Stimulated activated CD4-positive, alpha-beta T cell treated with anti-CD3 and anti-CD28 coated beads, Interleukin-1b, Interleukin-23, amount 100 ng/mL, for 1 hour (primary cell): ENCODE results near the gene SLC23A3.
"Not testable (repeated sequence)": the region's sequence is repeated elsewhere in the genome, so short reads cannot be mapped to it uniquely, and the experiment has no call there.

Source experiments
- DNase-seq, 2 donors: peaks; one replicate each; pipeline ENCODE4 v3.0.0-alpha.2; 2020; ENCODE audit warnings: low read depth in 2 of 2

SLC23A3 gene

DNA sequence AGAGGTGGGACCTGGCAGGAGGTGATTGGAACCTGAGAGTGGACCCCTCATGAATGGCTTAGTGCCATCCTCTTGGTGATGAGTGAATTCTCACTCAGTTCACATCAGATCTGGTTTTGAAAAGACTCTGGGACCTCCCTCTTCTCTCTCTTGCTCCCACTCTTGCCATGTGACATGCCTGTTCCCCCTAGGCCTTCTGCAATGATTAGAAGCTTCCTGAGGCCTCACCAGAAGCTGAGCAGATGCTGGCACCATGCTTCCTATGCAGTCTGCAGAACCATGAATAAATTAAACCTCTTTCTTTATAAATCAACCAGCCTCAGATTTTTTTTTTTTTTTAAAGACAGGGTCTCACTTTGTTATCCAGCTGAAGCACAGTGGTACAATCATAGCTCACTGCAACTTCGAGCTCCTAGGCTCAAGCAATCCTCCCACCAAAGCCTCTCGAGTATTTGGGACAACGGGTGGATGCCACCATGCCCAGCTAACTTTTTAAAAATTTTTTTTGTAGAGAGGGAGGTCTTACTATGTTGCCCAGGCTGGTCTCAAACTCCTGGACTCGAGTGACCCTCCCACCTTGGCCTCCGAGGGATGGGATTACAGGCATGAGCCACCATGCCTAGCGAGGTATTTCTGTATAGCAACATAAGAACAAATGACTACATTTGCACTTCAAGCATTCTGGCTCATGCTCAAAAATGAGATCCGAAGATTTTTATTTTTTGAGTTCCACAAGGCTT, 34.8 kb upstream of the SLC23A3 start:
- no peak for DNase-seq

DNA sequence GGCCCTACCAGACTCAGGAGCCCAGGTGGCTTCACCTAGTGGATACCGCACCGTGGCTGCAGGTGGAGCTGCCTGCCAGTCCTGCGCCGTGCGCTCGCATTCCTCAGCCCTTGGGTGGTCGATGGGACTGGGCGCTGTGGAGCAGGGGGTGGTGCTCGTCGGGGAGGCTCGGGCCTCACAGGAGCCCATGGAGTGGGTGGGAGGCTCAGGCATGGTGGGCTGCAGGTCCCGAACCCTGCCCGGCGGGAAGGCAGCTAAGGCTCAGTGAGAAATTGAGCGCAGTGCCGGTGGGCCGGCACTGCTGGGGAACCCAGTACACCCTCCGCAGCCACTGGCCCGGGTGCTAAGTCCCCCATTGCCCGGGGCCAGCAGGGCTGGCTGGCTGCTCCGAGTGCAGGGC, 31.5 kb upstream of the SLC23A3 start:
- not testable (repeated sequence) for DNase-seq

DNA sequence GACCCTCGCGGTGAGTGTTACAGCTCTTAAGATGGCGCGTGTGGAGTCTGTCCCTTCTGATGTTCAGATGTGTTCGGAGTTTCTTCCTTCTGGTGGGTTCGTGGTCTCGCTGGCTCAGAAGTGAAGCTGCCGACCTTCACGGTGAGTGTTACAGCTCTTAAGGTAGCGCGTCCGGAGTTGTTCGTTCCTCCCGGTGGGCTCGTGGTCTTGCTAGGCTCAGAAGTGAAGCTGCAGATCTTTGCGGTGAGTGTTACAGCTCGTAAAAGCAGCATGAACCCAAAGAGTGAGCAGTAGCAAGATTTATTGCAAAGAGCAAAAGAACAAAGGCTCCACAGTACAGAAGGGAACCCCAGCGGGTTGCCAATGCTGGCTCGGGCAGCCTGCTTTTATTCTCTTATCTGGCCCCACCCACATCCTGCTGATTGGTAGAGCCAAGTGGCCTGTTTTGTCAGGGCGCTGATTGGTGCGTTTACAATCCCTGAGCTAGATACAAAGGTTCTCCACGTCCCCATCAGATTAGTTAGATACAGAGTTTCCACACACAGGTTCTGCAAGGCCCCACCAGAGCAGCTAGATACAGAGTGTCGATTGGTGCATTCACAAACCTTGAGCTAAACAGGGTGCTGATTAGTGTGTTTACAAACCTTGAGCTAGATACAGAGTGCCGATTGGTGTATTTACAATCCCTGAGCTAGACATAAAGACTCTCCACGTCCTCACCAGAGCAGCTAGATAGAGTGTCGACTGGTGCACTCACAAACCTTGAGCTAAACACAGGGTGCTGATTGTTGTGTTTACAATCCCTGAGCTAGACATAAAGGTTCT, 30.9 kb upstream of the SLC23A3 start:
- not testable (repeated sequence) for DNase-seq

DNA sequence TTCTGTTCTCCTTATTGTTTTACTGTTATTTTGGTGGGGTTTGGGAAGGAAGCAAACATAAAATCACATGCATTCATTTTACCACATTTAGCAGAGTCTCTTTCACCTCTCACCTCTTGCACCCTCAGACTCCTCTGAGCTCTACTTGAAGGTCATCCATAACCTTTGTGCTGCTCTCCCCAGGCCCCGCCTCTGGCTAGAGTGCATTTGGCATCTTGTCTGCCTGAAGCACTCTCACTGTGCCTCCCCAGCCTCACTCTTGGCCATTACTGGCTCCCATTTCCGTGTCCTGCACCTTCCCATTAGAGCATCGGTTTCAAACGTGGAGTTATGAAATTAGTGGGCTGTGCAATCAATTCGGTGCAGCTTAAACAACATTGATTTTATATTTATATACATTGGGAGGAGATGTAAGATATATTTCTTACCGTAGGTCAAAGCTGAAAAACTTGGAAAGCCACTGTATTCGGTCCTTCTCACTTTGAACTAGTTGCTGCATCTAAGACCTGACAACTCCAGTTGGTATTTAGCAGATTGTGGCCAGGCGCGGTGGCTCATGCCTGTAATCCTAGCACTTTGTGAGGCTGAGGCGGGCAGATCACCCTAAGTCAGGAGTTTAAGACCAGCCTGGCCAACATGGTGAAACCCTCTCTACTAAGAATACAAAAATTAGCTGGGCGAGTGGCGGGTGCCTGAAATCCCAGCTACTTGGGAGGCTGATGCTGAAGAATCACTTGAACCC, 29.8 kb upstream of the SLC23A3 start:
- DNase-seq: no peak

DNA sequence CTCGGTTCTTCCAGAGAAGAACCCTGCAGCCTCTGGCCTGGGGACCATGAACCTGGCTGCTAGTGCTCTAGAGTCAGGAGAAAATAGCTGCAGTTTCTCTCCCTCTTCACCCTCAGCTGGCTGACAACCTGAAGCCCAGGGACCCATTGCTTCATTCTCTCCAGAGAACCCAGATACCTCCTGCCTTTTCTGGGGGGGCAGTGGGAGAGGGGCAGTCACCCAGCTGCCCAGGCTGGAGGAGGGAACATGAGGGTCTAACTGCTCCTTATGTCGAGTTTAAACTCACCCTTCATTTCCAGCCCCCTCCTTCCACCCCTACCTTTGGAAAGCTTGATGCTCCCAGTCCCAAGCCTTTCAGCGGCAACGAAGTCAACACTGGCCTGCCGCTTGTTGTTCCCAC, 29.1 kb upstream of the SLC23A3 start:
- no peak for DNase-seq

DNA sequence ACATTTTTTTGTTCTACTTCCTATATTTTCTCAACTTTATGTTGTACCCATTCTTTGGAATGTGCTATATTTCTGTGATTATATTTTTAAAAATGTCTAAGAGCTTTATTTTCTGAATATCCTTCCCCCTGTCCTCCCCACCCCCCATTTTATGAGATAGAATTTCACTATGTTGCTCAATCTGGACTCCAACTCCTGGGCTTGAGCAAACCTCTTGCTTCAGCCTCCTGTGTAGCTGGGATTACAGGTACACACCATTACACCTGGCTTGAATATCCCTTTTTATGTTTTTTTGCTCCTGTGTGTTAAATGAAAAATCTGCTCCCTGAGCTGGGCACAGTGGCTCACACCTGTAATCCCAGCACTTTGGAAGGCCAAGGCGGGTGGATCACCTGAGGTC, 27.6 kb upstream of the SLC23A3 start:
- DNase-seq: no peak

DNA sequence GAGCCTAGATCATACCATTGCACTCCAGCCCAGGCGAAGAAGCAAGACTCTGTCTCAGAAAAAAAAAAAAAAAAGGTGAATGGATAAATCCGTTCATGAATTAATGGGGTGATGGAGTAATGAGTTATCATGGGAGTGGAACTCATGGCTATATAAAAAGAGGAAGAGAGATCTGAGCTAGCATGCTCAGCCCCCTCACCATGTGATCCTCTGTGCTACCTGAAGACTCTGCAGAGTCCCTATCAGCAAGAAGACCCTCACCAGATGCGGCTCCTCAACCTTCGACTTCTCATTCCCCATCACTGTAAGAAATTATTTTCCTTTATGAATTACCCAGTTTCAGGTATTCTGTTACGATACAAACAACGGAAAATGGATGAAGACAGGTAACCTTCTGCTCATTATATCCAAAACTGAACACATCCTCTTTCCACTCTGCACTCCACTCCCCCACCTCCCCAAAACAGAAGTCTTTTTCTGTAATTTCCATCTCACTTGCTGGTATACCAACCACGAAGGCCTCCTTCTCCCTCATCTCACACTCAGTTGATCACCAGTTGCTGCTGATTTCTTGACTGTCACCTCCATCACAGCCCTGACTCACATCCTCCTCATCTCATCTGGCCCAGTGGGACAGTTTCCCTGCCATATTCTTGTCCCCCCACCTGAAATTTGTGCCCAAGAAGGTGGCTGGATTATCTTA, 17.1 kb upstream of the SLC23A3 start:
- no peak for DNase-seq

DNA sequence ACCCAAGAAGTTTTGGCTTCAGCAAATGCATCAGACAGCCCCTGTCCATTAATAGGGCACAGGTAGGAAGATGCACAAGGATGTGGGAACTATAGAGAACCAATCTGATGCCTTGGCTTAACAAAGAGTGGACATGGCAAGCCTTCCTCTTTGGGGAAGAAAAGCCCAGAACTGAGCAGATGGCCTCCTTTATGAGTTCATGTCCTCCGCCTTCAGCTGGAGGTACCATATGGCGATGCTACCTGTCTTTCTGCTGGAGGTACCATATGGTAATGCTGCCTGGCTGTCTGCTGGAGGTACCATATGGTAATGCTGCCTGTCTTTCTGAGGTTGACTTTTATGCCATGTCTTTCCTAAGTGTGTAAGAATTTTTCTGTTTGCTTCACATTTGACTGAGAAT, 14.3 kb upstream of the SLC23A3 start:
- no peak for DNase-seq

DNA sequence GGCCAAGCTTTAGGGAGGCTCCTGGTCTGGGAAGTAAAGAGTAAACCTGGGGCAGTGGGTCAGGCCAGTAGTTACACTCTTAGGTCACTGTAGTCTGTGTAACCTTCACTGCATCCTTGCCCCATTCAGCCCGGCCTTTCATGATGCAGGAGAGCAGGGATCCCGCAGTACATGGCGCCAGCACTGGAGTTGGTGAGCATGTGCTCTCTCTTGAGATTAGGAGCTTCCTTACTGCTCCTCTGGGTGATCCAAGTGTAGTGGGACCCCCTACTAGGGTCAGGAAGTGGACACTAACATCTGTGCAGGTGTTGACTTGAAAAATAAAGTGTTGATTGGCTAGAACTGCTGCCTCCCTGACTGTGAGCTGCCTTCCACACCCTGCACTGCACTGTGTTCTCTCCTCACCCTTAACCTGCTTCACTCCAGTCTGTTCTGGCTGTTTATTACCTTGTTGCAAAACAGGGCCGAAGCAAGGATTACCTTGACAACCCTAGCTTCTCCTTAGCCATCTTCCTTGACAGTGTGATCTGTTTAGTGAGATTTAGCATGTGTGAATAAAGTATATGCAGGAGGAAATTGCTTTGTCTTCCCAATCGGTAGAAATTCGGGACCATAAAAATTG, 13.4 kb upstream of the SLC23A3 start:
- DNase-seq: no peak

DNA sequence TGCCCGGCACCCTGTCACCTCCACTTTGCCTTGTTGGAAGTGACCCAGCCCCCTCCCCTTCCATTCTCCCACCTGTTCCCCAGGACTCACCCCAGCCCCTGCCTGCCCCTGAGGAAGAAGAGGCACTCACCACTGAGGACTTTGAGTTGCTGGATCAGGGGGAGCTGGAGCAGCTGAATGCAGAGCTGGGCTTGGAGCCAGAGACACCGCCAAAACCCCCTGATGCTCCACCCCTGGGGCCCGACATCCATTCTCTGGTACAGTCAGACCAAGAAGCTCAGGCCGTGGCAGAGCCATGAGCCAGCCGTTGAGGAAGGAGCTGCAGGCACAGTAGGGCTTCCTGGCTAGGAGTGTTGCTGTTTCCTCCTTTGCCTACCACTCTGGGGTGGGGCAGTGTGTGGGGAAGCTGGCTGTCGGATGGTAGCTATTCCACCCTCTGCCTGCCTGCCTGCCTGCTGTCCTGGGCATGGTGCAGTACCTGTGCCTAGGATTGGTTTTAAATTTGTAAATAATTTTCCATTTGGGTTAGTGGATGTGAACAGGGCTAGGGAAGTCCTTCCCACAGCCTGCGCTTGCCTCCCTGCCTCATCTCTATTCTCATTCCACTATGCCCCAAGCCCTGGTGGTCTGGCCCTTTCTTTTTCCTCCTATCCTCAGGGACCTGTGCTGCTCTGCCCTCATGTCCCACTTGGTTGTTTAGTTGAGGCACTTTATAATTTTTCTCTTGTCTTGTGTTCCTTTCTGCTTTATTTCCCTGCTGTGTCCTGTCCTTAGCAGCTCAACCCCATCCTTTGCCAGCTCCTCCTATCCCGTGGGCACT, 12.7 kb upstream of the SLC23A3 start:
- DNase-seq: no peak

DNA sequence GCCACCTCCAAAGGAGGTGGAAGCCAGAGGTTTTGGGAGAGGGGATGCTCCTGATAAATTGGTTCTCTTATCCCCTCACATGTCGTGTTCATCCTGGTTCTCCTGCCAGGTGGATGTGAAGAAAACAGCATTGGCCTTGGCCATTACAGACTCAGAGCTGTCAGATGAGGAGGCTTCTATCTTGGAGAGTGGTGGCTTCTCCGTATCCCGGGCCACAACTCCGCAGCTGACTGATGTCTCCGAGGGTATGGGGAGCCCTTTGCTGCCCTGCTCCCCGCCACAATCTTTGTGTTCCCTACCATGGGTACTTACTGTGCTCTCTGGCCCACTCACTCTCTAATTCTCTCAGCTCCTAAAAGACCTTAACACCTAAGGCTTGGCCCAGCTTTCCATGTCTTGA, 11.7 kb upstream of the SLC23A3 start:
- no peak for DNase-seq

DNA sequence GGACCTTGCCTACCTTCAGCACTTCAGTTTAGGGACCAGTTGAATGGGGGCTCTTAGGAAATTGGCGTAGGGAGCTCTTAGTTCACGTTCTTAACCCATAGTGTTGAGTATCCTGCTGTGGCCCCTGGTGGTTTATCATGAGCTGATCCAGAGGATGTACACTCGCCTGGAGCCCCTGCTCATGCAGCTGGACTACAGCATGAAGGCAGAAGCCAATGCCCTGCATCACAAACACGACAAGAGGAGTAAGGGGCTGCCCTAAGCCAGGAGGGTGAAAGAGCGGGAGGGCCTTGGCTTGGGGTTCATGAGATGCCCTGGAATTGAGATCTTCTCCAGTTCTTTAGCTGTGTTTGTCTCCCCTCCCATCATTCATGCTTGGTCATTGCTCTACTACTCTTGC, 11.1 kb upstream of the SLC23A3 start:
- DNase-seq: no peak

DNA sequence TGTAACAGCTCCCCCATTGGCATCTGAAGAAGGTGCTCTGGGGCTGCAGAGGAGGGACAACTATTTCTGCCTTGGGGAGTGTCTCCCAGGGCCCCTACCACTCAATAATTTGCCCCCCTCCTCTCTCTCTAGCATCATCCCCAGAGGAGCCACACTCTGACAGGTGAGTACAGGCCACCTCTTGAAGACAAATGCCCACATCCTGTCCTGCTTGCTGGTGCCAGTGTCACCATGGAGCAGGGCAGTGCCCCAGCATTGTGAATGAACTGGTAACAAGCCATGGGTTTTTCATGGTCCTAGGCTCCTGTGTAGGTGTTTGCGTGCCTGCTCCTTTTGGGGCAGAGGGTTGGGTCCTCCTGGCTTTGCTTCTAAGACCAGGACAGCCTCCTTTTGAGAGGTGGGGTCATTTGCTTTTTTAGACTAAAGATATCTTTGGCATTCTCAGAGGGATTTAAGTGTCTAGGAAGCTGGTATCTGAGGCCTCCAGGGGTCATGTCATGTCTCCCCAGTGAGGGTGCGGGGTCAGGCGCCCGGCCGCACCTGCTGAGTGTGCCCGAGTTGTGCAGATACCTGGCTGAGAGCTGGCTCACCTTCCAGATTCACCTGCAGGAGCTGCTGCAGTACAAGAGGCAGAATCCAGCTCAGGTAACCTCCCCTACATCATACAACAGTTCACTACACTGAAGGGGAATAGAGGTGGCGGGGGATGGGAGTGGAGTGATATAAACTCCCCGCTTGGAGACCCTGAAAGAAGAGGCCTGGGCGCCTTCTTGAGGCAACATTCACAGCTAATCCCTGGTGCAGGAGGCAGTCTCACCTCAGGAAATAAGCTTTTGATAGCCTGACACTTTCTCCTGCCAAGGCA, 10.0 kb upstream of the SLC23A3 start:
- DNase-seq: no peak

DNA sequence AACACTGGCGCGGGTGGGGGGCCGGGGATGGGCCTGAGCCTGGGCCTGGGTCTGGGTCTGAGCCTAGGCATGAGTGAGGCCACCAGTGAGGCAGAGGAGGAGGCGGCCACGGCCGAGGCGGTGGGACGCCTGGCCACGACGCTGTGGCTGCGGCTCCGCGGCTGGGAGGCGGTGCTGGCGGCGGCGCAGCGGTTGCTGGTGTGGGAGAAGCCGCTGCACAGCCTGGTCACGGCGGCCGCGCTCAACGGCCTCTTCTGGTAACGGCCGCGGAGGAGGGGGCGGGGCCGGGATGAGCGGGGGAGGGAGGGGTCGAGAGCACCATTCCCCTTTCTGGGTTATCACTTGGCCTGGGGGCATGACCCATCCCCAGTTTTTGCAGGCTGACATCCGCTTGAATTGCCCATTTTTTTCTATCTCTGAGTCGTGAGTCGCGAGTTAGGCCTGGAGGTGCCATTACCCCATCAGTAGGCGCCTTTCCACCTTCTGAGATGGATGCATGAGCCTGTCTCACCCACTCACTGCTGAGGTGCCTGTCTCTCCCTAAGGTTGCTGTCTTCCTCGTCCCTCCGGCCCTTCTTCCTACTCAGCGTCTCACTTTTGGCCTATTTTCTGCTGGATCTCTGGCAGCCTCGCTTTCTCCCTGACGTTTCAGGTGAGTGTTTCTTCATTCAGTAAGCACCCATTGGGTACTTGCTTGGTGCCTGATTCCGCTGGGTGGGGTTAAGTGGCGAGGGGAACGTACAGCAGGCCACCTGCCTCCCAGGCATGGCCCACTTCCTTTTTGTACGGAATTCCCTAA, 8.7 kb upstream of the SLC23A3 start:
- DNase-seq: peak in 1 of 2 donors; percentile 13

DNA sequence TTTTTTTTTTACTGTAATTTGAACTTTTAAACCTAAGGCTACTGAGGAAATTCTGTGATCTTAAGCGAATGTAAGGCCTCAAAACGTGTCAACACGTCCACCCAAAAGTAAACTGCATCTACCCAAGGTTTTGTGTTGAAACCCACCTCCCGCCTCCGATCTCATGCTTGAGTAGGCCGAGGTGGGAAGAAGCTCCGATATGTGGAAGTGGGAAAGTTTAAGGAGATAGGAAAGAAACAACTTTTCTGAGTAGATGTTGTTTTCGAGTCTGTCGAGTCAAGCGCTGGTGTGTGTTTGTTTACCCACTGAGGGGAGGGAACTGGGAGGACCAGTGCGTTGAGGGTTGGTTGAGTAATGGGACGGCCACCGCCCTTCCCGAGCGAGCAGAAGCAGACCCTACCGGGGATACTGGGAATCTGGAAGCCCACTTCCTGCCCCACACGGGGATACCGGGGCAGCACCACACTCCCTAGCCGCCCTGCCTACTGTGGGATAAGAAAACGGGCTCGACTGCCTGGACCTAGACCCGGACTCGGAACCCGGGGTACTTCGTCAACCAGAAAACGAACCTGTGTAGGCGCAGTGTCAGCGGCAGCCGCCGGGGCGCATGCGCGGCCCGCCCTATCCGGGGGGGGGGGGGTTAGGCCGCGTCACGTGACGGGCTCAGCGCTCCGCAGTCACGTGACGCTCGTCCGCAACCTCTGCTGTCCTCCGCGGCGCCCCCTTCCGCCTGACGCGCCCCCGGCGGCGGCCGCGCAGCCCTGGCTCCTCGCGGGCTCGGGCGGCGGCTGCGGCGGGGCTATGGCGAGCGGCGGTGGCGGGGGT, 7.9 kb upstream of the SLC23A3 start, which contains the start of gene RETREG2:
RETREG2 (plus strand) TSS at position 724 of the 825 bp plus-strand sequence; CDS start at position 802, 78 bp downstream.
- peak; percentile 38 to 59 for DNase-seq

DNA sequence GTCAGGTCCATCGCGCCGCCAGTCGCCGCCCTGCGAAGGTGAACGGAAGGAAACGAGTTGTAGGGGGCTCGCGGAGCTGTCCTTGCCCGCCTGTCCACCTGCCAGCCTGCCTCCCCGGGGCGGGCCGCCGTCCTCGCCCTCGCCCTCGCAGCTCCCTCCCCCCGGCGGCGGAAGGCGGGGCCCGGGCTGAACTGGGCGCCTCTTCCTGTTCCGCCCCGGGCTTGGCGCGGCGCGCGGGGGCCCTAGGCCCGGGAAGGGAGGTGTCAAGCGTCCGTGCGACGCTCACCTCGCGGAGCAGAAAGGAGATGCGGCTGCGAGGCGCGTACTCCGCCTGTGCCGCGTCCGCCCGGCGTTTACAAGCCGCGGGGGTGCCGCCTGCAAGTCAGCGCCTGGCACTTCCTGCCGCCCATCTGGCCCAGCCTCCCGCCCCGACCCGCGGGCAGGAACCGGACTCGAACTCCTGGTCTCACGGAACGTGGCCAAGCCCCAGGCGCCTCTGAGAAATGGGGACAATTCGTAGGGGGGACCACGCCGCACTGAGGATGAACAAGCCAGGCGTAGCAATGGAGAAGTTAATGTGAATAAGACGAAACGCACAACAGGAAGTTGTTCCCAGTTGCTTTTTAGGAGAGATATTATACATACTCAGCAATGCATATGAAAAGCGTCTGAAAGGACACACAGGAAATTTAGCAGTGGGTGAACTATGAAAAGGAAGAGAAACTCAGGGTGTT, 7.2 kb upstream of the SLC23A3 start, which contains the start of gene CNPPD1:
CNPPD1 (minus strand) TSS at position 108 of the 734 bp plus-strand sequence; CDS start at position 11, 97 bp downstream.
- peak; percentile 72 to 77 for DNase-seq
